Measurements from ENCODE around the gene TAT.
"Not testable (repeated sequence)": the region's sequence is repeated elsewhere in the genome, so short reads cannot be mapped to it uniquely, and the experiment has no call there.

- TF ChIP-seq CTCF, EZH2, EZH2phosphoT487 (IDR thresholded peaks at IDR 0.05): not testable (repeated sequence)
Observed at GRCh38 chr16:71582553-71582848, 5.6 kb upstream of the TAT start.

Measured in neural progenitor cell (in vitro differentiated cells).